Stimulated activated naive CD4-positive, alpha-beta T cell treated with Interleukin-2 at 50 U/mL for 16 hours (primary cell): Measurements from ENCODE around the gene ITFG1.
"Not testable (repeated sequence)": the region's sequence is repeated elsewhere in the genome, so short reads cannot be mapped to it uniquely, and the experiment has no call there.

Source experiments
- DNase-seq: peaks from one replicate; lab custom pipeline; 2025; lab: John Stamatoyannopoulos, UW

Gene ITFG1

GRCh38 chr16:47473004-47473403, 12.1 kb upstream of the ITFG1 start:
- DNase-seq: not testable (repeated sequence)

GRCh38 chr16:47470810-47471209, 9.9 kb upstream of the ITFG1 start:
- no peak for DNase-seq

GRCh38 chr16:47470211-47470610, 9.3 kb upstream of the ITFG1 start:
- DNase-seq: no peak

- DNase-seq: no peak
Measured at GRCh38 chr16:47469227-47469626, 8.4 kb upstream of the ITFG1 start.

- not testable (repeated sequence) for DNase-seq
Measured at GRCh38 chr16:47468070-47468689, 7.3 kb upstream of the ITFG1 start.

- no peak for DNase-seq
Measured at GRCh38 chr16:47467501-47467900, 6.6 kb upstream of the ITFG1 start.

GRCh38 chr16:47465919-47466630, 5.2 kb upstream of the ITFG1 start:
- DNase-seq: no peak

GRCh38 chr16:47463771-47464624, 3.1 kb upstream of the ITFG1 start:
- no peak for DNase-seq

GRCh38 chr16:47461598-47462266, 869 bp upstream of the ITFG1 start:
- DNase-seq: no peak

GRCh38 chr16:47460359-47460710, 528 bp downstream of the ITFG1 start:
- no peak for DNase-seq

GRCh38 chr16:47459603-47460002, 1.3 kb downstream of the ITFG1 start:
- no peak for DNase-seq

- no peak for DNase-seq
Measured at GRCh38 chr16:47458331-47458730, 2.5 kb downstream of the ITFG1 start.

- DNase-seq: no peak
Measured at GRCh38 chr16:47449788-47450187, 11.1 kb downstream of the ITFG1 start.

- DNase-seq: no peak
Measured at GRCh38 chr16:47448830-47449575, 11.9 kb downstream of the ITFG1 start.

- no peak for DNase-seq
Measured at GRCh38 chr16:47446431-47446830, 14.4 kb downstream of the ITFG1 start.

- DNase-seq: not testable (repeated sequence)
Measured at GRCh38 chr16:47442884-47443283, 18.0 kb downstream of the ITFG1 start.

GRCh38 chr16:47440066-47440465, 20.8 kb downstream of the ITFG1 start:
- not testable (repeated sequence) for DNase-seq

GRCh38 chr16:47434274-47434673, 26.6 kb downstream of the ITFG1 start:
- not testable (repeated sequence) for DNase-seq

- DNase-seq: no peak
Measured at GRCh38 chr16:47431960-47432359, 28.9 kb downstream of the ITFG1 start.

GRCh38 chr16:47426806-47427205, 34.1 kb downstream of the ITFG1 start:
- no peak for DNase-seq

- no peak for DNase-seq
Measured at GRCh38 chr16:47424846-47425245, 36.0 kb downstream of the ITFG1 start.

- no peak for DNase-seq
Measured at GRCh38 chr16:47416869-47417268, 44.0 kb downstream of the ITFG1 start.
